HAP-1 (cell line): ENCODE data around the gene POMGNT1.
"Not testable (repeated sequence)": the region's sequence is repeated elsewhere in the genome, so short reads cannot be mapped to it uniquely, and the experiment has no call there.

Experiments
- DNase-seq, 2 experiments: peaks; one replicate each; pipeline ENCODE4 v3.0.0-alpha.2; 2016 to 2020; ENCODE audit warnings: low spot score in 2 of 2
- H3K27me3 ChIP-seq: fragments of 250-450 bp; sonication (Bioruptor Pico); 2 replicates; pipeline ENCODE4 v1.5.1; 2020; ENCODE audit warnings: low read depth, mild to moderate bottlenecking, moderate library complexity
- H3K36me3 ChIP-seq: fragments of 250-450 bp; sonication (Bioruptor Pico); replicated peaks from 2 replicates; pipeline ENCODE4 v1.5.1; 2020; ENCODE audit warnings: mild to moderate bottlenecking
- H3K4me1 ChIP-seq: fragments of 250-450 bp; sonication (Bioruptor Pico); 2 replicates; pipeline ENCODE4 v1.5.1; 2020; ENCODE audit warnings: mild to moderate bottlenecking
- H3K4me3 ChIP-seq: fragments of 250-450 bp; sonication (Bioruptor Pico); 2 replicates; pipeline ENCODE4 v1.5.1; 2020; ENCODE audit warnings: mild to moderate bottlenecking, moderate library complexity
- H3K9me3 ChIP-seq: fragments of 250-450 bp; sonication (Bioruptor Pico); 2 replicates; pipeline ENCODE4 v1.5.1; 2020; ENCODE audit warnings: mild to moderate bottlenecking, moderate library complexity
- in situ Hi-C: fragments of 300-500 bp; cut with MboI; formaldehyde crosslinking; loops from 3 replicates; pipeline ENCODE4 v1.14.3; 2020; ENCODE audit warnings: low sequenced_read_pairs, inconsistent platforms, mixed read lengths

Gene POMGNT1

GRCh38 chr1:46223055-46223454 is 24.8 kb upstream of the POMGNT1 start:
- in situ Hi-C loops, H3K4me3 ChIP-seq, H3K27me3 ChIP-seq, DNase-seq, H3K9me3 ChIP-seq, H3K36me3 ChIP-seq: not testable (repeated sequence)
- H3K4me1 ChIP-seq, result peaks cover 11% of the 10 kb centered on the region

GRCh38 chr1:46221749-46222148 is 23.5 kb upstream of the POMGNT1 start:
- Histone ChIP-seq H3K4me3 (no peak overlapping the region), H3K9me3 (no peaks in the 10 kb centered on the region), H3K36me3 (no peaks in the 10 kb centered on the region), H3K27me3 (no peaks in the 10 kb centered on the region), H3K4me1 (peaks cover 11% of the 10 kb centered on the region)
- peak; percentile 59 to 62 for DNase-seq
- in situ Hi-C loops, result no loop called here

- Histone ChIP-seq H3K27me3 (no peaks in the 10 kb centered on the region), H3K9me3 (no peaks in the 10 kb centered on the region), H3K4me1 (peaks cover 11% of the 10 kb centered on the region), H3K36me3 (no peaks in the 10 kb centered on the region), H3K4me3 (no peak overlapping the region)
- in situ Hi-C loops, result no loop called here
- DNase-seq, result no peak
Observed at GRCh38 chr1:46220808-46221207, 22.6 kb upstream of the POMGNT1 start.

GRCh38 chr1:46219551-46220520 is 21.6 kb upstream of the POMGNT1 start:
- DNase-seq, result no peak
- in situ Hi-C loops, result no loop called here

GRCh38 chr1:46218443-46218842 is 20.2 kb upstream of the POMGNT1 start:
- no peak for DNase-seq
- Histone ChIP-seq H3K9me3 (no peaks in the 10 kb centered on the region), H3K27me3 (no peaks in the 10 kb centered on the region), H3K4me3 (no peak overlapping the region), H3K4me1 (peaks cover 11% of the 10 kb centered on the region), H3K36me3 (no peaks in the 10 kb centered on the region)
- in situ Hi-C loops, result no loop called here

More at GRCh38 chr1:46219551-46220520, 21.6 kb upstream of the POMGNT1 start:
- Histone ChIP-seq H3K27me3 (no peaks in the 10 kb centered on the region), H3K36me3 (no peaks in the 10 kb centered on the region), H3K9me3 (no peaks in the 10 kb centered on the region), H3K4me1 (peaks cover 11% of the 10 kb centered on the region), H3K4me3 (no peak overlapping the region)

- Histone ChIP-seq H3K36me3 (no peaks in the 10 kb centered on the region), H3K27me3 (no peaks in the 10 kb centered on the region), H3K9me3 (no peaks in the 10 kb centered on the region), H3K4me1 (no peaks in the 10 kb centered on the region), H3K4me3 (no peak overlapping the region)
- no peak for DNase-seq
- in situ Hi-C loops, result no loop called here
Observed at GRCh38 chr1:46215504-46215903, 17.3 kb upstream of the POMGNT1 start.

- peaks cover 7% of the 10 kb centered on the region for H3K36me3 ChIP-seq
- in situ Hi-C loops, result no loop called here
- DNase-seq, result no peak
- H3K4me3 ChIP-seq, result no peak overlapping the region
- H3K9me3 ChIP-seq, result no peaks in the 10 kb centered on the region
- H3K27me3 ChIP-seq, result no peaks in the 10 kb centered on the region
- H3K4me1 ChIP-seq, result peaks cover 5% of the 10 kb centered on the region
Observed at GRCh38 chr1:46211051-46211450, 12.8 kb upstream of the POMGNT1 start.

- Histone ChIP-seq H3K9me3 (no peaks in the 10 kb centered on the region), H3K36me3 (peaks cover 8% of the 10 kb centered on the region), H3K4me1 (peaks cover 10% of the 10 kb centered on the region), H3K27me3 (no peaks in the 10 kb centered on the region), H3K4me3 (no peak overlapping the region)
- DNase-seq, result no peak
- in situ Hi-C loops, result no loop called here
Observed at GRCh38 chr1:46210561-46210960, 12.3 kb upstream of the POMGNT1 start.

- DNase-seq, result no peak
- H3K27me3 ChIP-seq, result no peaks in the 10 kb centered on the region
- H3K4me1 ChIP-seq, result peaks cover 26% of the 10 kb centered on the region
- no peak overlapping the region for H3K4me3 ChIP-seq
- in situ Hi-C loops, result no loop called here
- peaks cover 8% of the 10 kb centered on the region for H3K36me3 ChIP-seq
- no peaks in the 10 kb centered on the region for H3K9me3 ChIP-seq
Observed at GRCh38 chr1:46206399-46206798, 8.2 kb upstream of the POMGNT1 start.

GRCh38 chr1:46205791-46206190 is 7.6 kb upstream of the POMGNT1 start:
- no peaks in the 10 kb centered on the region for H3K27me3 ChIP-seq
- peaks cover 26% of the 10 kb centered on the region for H3K4me1 ChIP-seq
- in situ Hi-C loops, result no loop called here
- H3K4me3 ChIP-seq, result no peak overlapping the region
- no peaks in the 10 kb centered on the region for H3K9me3 ChIP-seq
- peak; percentile 50 to 75 for DNase-seq
- H3K36me3 ChIP-seq, result peaks cover 8% of the 10 kb centered on the region

- peaks cover 26% of the 10 kb centered on the region for H3K4me1 ChIP-seq
- DNase-seq, result no peak
- no peak overlapping the region for H3K4me3 ChIP-seq
- in situ Hi-C loops, result no loop called here
- peaks cover 8% of the 10 kb centered on the region for H3K36me3 ChIP-seq
- no peaks in the 10 kb centered on the region for H3K27me3 ChIP-seq
- no peaks in the 10 kb centered on the region for H3K9me3 ChIP-seq
Observed at GRCh38 chr1:46205141-46205540, 6.9 kb upstream of the POMGNT1 start.

- Histone ChIP-seq H3K9me3 (no peaks in the 10 kb centered on the region), H3K36me3 (peaks cover 8% of the 10 kb centered on the region), H3K4me3 (peak overlapping the region; percentile 92), H3K27me3 (no peaks in the 10 kb centered on the region), H3K4me1 (peaks cover 26% of the 10 kb centered on the region)
- in situ Hi-C loops, result no loop called here
- DNase-seq, result peak in 1 of 2 experiments; percentile 46
Observed at GRCh38 chr1:46204406-46204742, 6.1 kb upstream of the POMGNT1 start.

- Histone ChIP-seq H3K27me3 (no peaks in the 10 kb centered on the region), H3K9me3 (no peaks in the 10 kb centered on the region), H3K4me3 (peak overlapping the region; percentile 92), H3K4me1 (peaks cover 31% of the 10 kb centered on the region), H3K36me3 (peaks cover 8% of the 10 kb centered on the region)
- in situ Hi-C loops, result no loop called here
- DNase-seq, result peak in 1 of 2 experiments; percentile 9
Observed at GRCh38 chr1:46203738-46204405, 5.6 kb upstream of the POMGNT1 start.

GRCh38 chr1:46199233-46199749 is 1.1 kb upstream of the POMGNT1 start:
- in situ Hi-C loops, result no loop called here
- Histone ChIP-seq H3K9me3 (no peaks in the 10 kb centered on the region), H3K27me3 (no peaks in the 10 kb centered on the region), H3K4me3 (peak overlapping the region; percentile 73), H3K36me3 (peaks cover 2% of the 10 kb centered on the region; the same call in 1 of the 2 replicates), H3K4me1 (peaks cover 16% of the 10 kb centered on the region)
- DNase-seq, result no peak
